CD4-positive, CD25-positive, alpha-beta regulatory T cell (primary cell): ENCODE measurements around the gene ZNF765. TPM values are rescaled to one million over a fixed set of nuclear protein-coding genes. Genes with fewer than 3 reads are reported as not detected.
"Not testable (repeated sequence)": the region's sequence is repeated elsewhere in the genome, so short reads cannot be mapped to it uniquely, and the experiment has no call there.

Source experiments
- ATAC-seq, 2 donors: fragments of 150-1000 bp; cut with Tn5 transposase; one replicate each; pipeline ENCODE4 v1.10.0; 2021; ENCODE audit warnings: low read depth in 2 of 2, moderate number of reproducible peaks in 2 of 2, moderate library complexity in 1 of 2
- DNase-seq, 3 donors: peaks; one replicate each; pipeline versions ENCODE4 v3.0.0 to v3.0.0-alpha.2; 2012 to 2022; ENCODE audit warnings: mixed read lengths in 1 of 3
- H3K27ac ChIP-seq: one replicate; pipeline ENCODE4 v1.7.0; 2013; ENCODE audit warnings: mild to moderate bottlenecking, low read length; ENCODE audit not compliant: insufficient read depth, poor library complexity, severe bottlenecking
- H3K27me3 ChIP-seq: one replicate; pipeline ENCODE4 v1.7.0; 2013; ENCODE audit warnings: low read length; ENCODE audit not compliant: control insufficient read depth, insufficient read depth
- H3K36me3 ChIP-seq: one replicate; pipeline ENCODE4 v1.7.0; 2013; ENCODE audit warnings: mild to moderate bottlenecking, low read length, moderate library complexity; ENCODE audit not compliant: control insufficient read depth, insufficient read depth
- H3K4me1 ChIP-seq: 2 replicates; pipeline ENCODE4 v1.7.0; 2013; ENCODE audit warnings: mild to moderate bottlenecking, low read length; ENCODE audit not compliant: insufficient read depth, control insufficient read depth, poor library complexity, severe bottlenecking
- H3K4me3 ChIP-seq: one replicate; pipeline ENCODE4 v1.7.0; 2013; ENCODE audit warnings: low read depth, mild to moderate bottlenecking, low read length, moderate library complexity
- H3K9me3 ChIP-seq, 2 experiments: 1 replicate in 1 of 2; 2 replicates in 1 of 2; pipeline ENCODE4 v1.7.0; 2013; ENCODE audit warnings: low read length in 2 of 2, mild to moderate bottlenecking in 1 of 2, moderate library complexity in 1 of 2; ENCODE audit not compliant: control insufficient read depth in 2 of 2
- H3K27ac Mint-ChIP-seq, 3 donors: one replicate each; pipeline ENCODE4 v1.8.0; 2020 to 2022; ENCODE audit warnings: mild to moderate bottlenecking in 3 of 3, mixed read lengths in 3 of 3, moderate library complexity in 2 of 3
- H3K27me3 Mint-ChIP-seq: one replicate; pipeline ENCODE4 v1.8.0; 2022; ENCODE audit warnings: mild to moderate bottlenecking, mixed read lengths
- H3K36me3 Mint-ChIP-seq: one replicate; pipeline ENCODE4 v1.8.0; 2020; ENCODE audit warnings: mixed read lengths
- H3K4me1 Mint-ChIP-seq, 4 donors: one replicate each; pipeline ENCODE4 v1.8.0; 2020 to 2022; ENCODE audit warnings: mixed read lengths in 4 of 4, mild to moderate bottlenecking in 1 of 4
- H3K4me3 Mint-ChIP-seq, 4 donors: one replicate each; pipeline ENCODE4 v1.8.0; 2020 to 2022; ENCODE audit warnings: mild to moderate bottlenecking in 4 of 4, mixed read lengths in 4 of 4, moderate library complexity in 3 of 4
- H3K9me3 Mint-ChIP-seq, 7 donors: one replicate each; pipeline ENCODE4 v1.8.0; 2020 to 2022; ENCODE audit warnings: mixed read lengths in 7 of 7, mild to moderate bottlenecking in 3 of 7, moderate library complexity in 2 of 7
- polyA plus RNA-seq, 4 donors: library from polyadenylated mRNA; unstranded; fragments of 300-500 nt; fragmentation: Illumina TruSeq; gene quantifications; one replicate each; pipeline ENCODE4 v1.2.3, GENCODE V29; 2021
- total RNA-seq: library from RNA; stranded (reverse); gene quantifications from one replicate; pipeline ENCODE4 v1.2.3, GENCODE V29; 2022

The ZNF765 gene
- total and polyA plus RNA-seq, 5 donors from 2014 or later = 5.5 to 11.3 (median 6.1) TPM

DNA sequence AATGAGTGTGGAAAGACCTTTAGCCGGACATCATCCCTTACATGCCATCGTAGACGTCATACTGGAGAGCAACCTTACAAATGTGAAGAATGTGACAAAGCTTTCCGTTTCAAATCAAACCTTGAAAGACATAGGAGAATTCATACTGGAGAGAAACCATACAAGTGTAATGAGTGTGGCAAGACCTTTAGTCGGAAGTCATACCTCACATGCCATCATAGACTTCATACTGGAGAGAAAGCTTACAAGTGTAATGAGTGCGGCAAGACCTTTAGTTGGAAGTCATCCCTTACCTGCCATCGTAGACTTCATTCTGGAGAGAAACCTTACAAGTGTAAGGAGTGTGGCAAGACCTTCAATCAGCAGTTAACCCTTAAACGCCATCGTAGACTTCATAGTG is 60.9 kb downstream of the ZNF765 start:
- Mint-ChIP-seq H3K36me3 (peaks cover 54% of the 10 kb centered on the region), H3K27me3 (no peaks in the 10 kb centered on the region), H3K27ac (no peak overlapping the region), H3K9me3 (peaks cover 0 to 89% (median 42%) of the 10 kb centered on the region in 7 donors), H3K4me1 (no peaks in the 10 kb centered on the region), H3K4me3 (no peak overlapping the region)
- H3K36me3 ChIP-seq = peaks cover 44% of the 10 kb centered on the region
- no peak overlapping the region for H3K4me3 ChIP-seq
- peaks cover 76 to 98% of the 10 kb centered on the region in 2 experiments for H3K9me3 ChIP-seq
- H3K27ac ChIP-seq = no peak overlapping the region
- H3K27me3 ChIP-seq = no peaks in the 10 kb centered on the region
- DNase-seq = no peak
- H3K4me1 ChIP-seq = no peaks in the 10 kb centered on the region
- ATAC-seq = no peak

DNA sequence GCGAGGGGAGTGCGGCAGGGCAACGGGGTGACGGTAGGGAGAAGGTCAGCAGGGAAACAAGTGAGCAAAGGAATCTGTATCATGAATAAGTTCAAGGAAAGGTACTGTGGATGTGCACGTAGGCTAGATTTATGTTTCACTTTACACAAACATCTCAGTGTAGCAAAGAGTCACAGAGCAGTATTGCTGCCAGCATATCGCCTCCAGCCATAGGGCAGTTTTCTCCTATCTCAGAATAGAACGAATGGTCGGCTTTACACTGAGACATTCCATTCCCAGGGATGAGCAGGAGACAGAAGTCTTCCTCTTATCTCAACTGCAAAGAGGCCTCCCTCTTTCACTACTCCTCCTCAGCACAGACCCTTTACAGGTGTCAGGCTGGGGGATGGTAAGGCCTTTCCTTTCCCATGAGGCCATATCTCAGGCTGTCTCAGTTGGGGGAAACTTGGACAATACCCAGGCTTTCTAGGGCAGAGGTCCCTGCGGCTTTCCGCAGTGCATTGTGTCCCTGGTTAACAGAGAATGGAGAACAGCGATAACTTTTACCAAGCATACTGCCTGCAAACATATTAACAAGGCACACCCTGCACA is 65.3 kb downstream of the ZNF765 start:
- not testable (repeated sequence) for H3K27ac Mint-ChIP-seq, H3K4me1 ChIP-seq, H3K27me3 Mint-ChIP-seq, H3K27me3 ChIP-seq, H3K4me1 Mint-ChIP-seq, H3K4me3 ChIP-seq, H3K4me3 Mint-ChIP-seq, H3K27ac ChIP-seq, ATAC-seq, H3K36me3 ChIP-seq, DNase-seq
- peaks cover 0 to 75% (median 45%) of the 10 kb centered on the region in 7 donors for H3K9me3 Mint-ChIP-seq
- H3K9me3 ChIP-seq = peaks cover 52 to 72% of the 10 kb centered on the region in 2 experiments
- H3K36me3 Mint-ChIP-seq = peaks cover 30% of the 10 kb centered on the region

DNA sequence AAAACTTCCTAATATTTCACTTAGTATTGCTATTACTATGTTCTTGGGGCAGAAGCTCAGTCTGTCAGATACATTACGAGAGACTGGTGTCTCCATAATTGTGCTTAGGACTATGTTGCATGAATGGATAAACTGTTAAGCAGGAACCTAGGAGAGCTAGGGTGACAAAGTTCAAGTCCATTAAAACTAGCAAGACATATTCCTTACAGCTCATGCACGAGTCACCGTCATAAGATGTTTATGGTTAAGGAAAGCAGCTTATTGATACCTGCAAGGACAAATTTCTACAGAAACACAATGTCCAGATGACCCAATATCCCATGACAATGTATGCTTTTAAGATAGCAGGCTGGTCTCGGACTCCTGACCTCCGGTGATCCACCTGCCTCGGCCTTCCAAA is 66.9 kb downstream of the ZNF765 start:
- Mint-ChIP-seq H3K4me3 (no peak overlapping the region), H3K36me3 (peaks cover 15% of the 10 kb centered on the region), H3K4me1 (peaks cover 0 to 9% (median under 1%) of the 10 kb centered on the region in 4 donors), H3K9me3 (peaks cover 0 to 59% (median 30%) of the 10 kb centered on the region in 7 donors), H3K27me3 (peaks cover 7% of the 10 kb centered on the region), H3K27ac (no peak overlapping the region)
- Histone ChIP-seq H3K4me1 (peaks cover 3% of the 10 kb centered on the region), H3K4me3 (no peak overlapping the region), H3K27ac (no peak overlapping the region), H3K27me3 (no peaks in the 10 kb centered on the region), H3K9me3 (peaks cover 35 to 56% of the 10 kb centered on the region in 2 experiments), H3K36me3 (no peaks in the 10 kb centered on the region)
- DNase-seq (no peak), ATAC-seq (no peak)

DNA sequence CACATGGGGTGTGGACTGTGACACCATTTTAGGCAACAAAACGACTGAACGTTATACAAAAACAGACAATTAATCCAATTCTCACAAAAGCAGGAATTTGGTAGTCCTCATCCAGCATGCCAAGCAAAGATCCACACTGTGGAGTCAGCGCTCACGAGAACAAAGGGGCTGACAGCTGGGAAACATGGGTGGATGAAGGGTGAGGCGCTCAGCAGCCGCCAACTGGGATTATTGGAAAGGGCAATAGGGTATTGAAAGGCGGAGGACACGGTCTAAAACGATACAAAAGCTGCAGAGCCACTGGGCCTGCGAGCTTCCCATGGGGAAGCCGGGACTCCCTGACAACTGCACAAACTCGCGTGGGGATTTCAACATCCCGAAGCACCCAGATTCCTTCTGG is 67.9 kb downstream of the ZNF765 start:
- Mint-ChIP-seq H3K27ac (no peak overlapping the region), H3K9me3 (peaks cover 0 to 51% (median 27%) of the 10 kb centered on the region in 7 donors)
- peaks cover 29 to 46% of the 10 kb centered on the region in 2 experiments for H3K9me3 ChIP-seq

DNA sequence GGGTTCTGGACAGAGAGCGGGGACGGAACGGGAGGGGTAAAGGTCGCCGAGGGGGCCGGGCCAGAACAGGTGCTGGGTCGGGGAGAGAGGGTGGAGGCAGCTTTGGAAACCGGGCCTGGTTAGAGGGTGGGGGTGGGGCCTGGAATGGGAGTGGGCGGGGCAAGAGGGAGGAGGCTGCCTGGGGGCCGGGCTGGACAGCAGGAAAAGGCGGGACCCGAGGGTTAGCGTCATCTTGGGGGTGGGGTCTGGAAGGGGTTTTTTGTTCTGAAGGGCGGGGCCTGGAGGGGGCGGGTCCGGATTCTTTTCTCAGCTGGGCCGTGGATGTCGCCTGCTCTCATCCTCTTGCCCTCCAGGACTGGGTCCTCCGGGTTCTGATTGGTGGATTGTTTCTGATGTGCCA is 68.3 kb downstream of the ZNF765 start:
- ATAC-seq (no peak), DNase-seq (no peak)
- no peaks in the 10 kb centered on the region for H3K36me3 ChIP-seq
- H3K27ac ChIP-seq = no peak overlapping the region
- H3K27me3 ChIP-seq = no peaks in the 10 kb centered on the region
- Mint-ChIP-seq H3K4me1 (peaks cover 3 to 20% (median 8%) of the 10 kb centered on the region in 4 donors), H3K27me3 (peaks cover 7% of the 10 kb centered on the region), H3K36me3 (peaks cover 9% of the 10 kb centered on the region), H3K9me3 (peaks cover 0 to 47% (median 24%) of the 10 kb centered on the region in 7 donors), H3K4me3 (peak overlapping the region in 1 of 4 donors; percentile 74), H3K27ac (no peak overlapping the region)
- peaks cover 16% of the 10 kb centered on the region for H3K4me1 ChIP-seq
- peaks cover 25 to 42% of the 10 kb centered on the region in 2 experiments for H3K9me3 ChIP-seq
- H3K4me3 ChIP-seq = no peak overlapping the region

More for the DNA sequence above, 67.9 kb downstream of the ZNF765 start:
- H3K36me3 ChIP-seq = no peaks in the 10 kb centered on the region
- peaks cover 2 to 16% (median 6%) of the 10 kb centered on the region in 4 donors for H3K4me1 Mint-ChIP-seq
- DNase-seq = no peak
- H3K27me3 Mint-ChIP-seq = peaks cover 7% of the 10 kb centered on the region
- ATAC-seq = no peak
- peak overlapping the region in 1 of 4 donors; percentile 21 for H3K4me3 Mint-ChIP-seq
- no peak overlapping the region for H3K4me3 ChIP-seq
- H3K27ac ChIP-seq = no peak overlapping the region
- peaks cover 11% of the 10 kb centered on the region for H3K36me3 Mint-ChIP-seq
- H3K4me1 ChIP-seq = peaks cover 12% of the 10 kb centered on the region
- no peaks in the 10 kb centered on the region for H3K27me3 ChIP-seq

DNA sequence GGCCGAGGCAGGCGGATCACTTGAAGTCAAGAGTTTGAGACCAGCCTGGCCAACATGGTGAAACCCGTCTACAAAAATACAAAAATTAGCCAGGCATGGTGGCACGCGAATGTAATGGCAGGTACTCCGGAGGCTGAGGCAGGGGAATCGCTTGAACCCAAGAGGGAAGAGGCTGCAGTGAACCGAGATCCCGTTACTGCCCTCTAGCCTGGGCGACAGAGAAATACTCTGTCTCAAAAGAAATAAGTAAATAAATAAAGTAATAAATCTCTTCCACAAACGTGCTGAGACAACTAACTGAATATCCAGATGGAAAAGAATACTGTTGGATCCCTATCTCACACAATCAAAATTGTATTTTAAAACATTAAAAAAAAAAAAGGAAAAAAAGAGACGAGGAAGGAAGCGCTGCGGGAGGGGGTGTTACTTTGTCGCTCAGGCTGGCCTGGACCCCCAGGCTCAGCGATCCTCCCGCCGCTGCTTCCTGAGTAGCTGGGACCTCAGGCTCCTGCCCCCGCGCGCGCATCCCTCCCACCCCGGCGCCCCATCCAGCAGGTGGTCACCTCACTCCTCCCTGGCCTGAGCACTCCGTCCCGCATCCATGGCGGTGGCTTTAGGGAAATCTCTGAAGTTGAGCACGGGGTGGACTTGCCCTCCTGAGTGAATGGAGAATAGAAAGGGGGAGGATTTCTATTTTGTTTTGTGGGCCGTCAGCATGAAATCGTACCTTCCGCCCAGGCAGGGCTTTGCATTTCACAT is 72.0 kb downstream of the ZNF765 start:
- peaks cover 19% of the 10 kb centered on the region for H3K4me1 ChIP-seq
- H3K27me3 ChIP-seq = no peaks in the 10 kb centered on the region
- no peak overlapping the region for H3K27ac ChIP-seq
- H3K4me3 ChIP-seq = peak overlapping the region; percentile 79
- no peaks in the 10 kb centered on the region for H3K36me3 ChIP-seq
- Mint-ChIP-seq H3K4me1 (peaks cover 8 to 39% (median 17%) of the 10 kb centered on the region in 4 donors), H3K27me3 (peaks cover 7% of the 10 kb centered on the region), H3K36me3 (peaks cover 13% of the 10 kb centered on the region), H3K9me3 (peaks cover 2 to 25% (median 10%) of the 10 kb centered on the region in 7 donors), H3K4me3 (peak overlapping the region; percentile 92 to 98 (median 95)), H3K27ac (peak overlapping the region in 2 of 3 donors; percentile 91 to 93)
- no peak for DNase-seq
- peak in 1 of 2 donors; percentile 29 for ATAC-seq
- H3K9me3 ChIP-seq = peaks cover 8 to 13% of the 10 kb centered on the region in 2 experiments

DNA sequence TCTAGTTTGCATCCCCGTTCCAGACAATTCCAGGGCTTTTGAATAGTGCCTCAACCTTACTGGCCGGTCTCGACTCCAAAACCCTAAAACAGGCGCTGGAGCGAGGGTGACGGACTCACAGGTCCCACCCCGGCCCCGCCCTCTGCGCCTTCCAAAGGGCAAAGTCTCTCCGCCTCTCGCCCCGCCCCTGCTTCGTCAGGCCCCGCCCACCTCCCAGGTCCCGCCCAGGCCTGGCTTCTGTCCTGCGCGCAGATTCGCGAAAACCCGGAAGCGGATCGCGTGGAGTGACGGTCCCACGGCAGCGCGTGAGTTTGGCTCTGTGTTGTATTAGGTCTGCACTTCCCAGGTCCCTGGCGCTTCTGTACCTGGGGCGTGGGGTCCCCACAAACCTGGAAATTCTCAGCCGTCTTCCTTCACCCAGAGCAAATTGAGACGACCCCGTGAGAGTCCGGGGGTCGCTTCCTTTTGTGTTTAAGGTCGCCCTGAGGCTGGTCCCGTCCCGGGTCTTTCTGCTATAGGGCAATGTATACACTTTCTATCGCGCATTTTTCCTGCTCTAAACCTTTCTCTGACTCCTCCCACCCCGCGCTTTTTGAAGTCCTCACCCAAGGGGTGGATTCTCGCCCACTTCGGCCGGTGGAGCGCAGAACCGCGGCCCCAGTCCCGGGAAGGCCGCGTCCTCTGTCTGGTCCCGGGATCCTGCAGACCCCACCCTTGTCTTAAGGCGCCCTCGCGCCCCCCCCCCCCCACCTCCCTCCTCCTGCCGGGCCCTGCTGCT is 72.7 kb downstream of the ZNF765 start, which contains the start of gene ZNF813:
ZNF813 (plus strand) TSS at position 249 of the 778 bp plus-strand sequence. CDS start 16,090 bp downstream, outside the sequence.
- Mint-ChIP-seq H3K4me1 (peaks cover 8 to 42% (median 18%) of the 10 kb centered on the region in 4 donors), H3K4me3 (peak within 1 kb of the TSS; percentile 92 to 98 (median 95))
- peaks cover 4% of the 10 kb centered on the region for H3K36me3 ChIP-seq

More for the DNA sequence above, 72.7 kb downstream of the ZNF765 start, which contains the start of gene ZNF813:
- H3K9me3 ChIP-seq = peaks cover 9 to 16% of the 10 kb centered on the region in 2 experiments
- Mint-ChIP-seq H3K27me3 (peaks cover 7% of the 10 kb centered on the region), H3K36me3 (peaks cover 20% of the 10 kb centered on the region), H3K9me3 (peaks cover 2 to 28% (median 10%) of the 10 kb centered on the region in 7 donors), H3K27ac (peak within 1 kb of the TSS; percentile 88 to 93 (median 91))
- peaks cover 19% of the 10 kb centered on the region for H3K4me1 ChIP-seq
- ATAC-seq (peak; percentile 98), DNase-seq (peak; percentile 91 to 92 (median 92))
- H3K27ac ChIP-seq = peak within 1 kb of the TSS; percentile 73
- H3K4me3 ChIP-seq = peak within 1 kb of the TSS; percentile 79
- no peaks in the 10 kb centered on the region for H3K27me3 ChIP-seq
